A673 (cell line): ENCODE measurements around the gene RCBTB2. TPM values are rescaled to one million over a fixed set of nuclear protein-coding genes. Genes with fewer than 3 reads are reported as not detected.
A peak's percentile ranks its signal among the peaks of the same experiment; 100 is the strongest.

Experiments
- BruUV-seq: library from RNA; stranded (reverse); fragments of 400-500 nt; replicated peaks from 2 replicates; lab custom pipeline; 2021; lab: Mats Ljungman, UMichigan
- CTCF ChIA-PET: fragments of 300-600 bp; sonication (Branson Sonifier 250); formaldehyde crosslinking; loops from one replicate; lab custom pipeline; 2022; ENCODE audit warnings: antibody characterized with exemption; lab: Charles Lee
- POLR2A ChIA-PET: fragments of 300-600 bp; sonication (Branson Sonifier 250); formaldehyde crosslinking; loops from one replicate; lab custom pipeline; 2022; ENCODE audit warnings: antibody characterized with exemption; ENCODE audit not compliant: low non-redundant PET; lab: Charles Lee
- DNase-seq: peaks from one replicate; pipeline ENCODE4 v3.0.0-alpha.2; 2015; ENCODE audit warnings: low spot score
- H3K27ac ChIP-seq: fragments of 200-600 bp; sonication (generic); 2 replicates; pipeline ENCODE4 v1.5.1; 2016; ENCODE audit warnings: mixed run types, low read depth, mild to moderate bottlenecking, mixed read lengths, antibody characterized with exemption, low read length; ENCODE audit not compliant: poor library complexity, severe bottlenecking
- H3K27me3 ChIP-seq: fragments of 200-600 bp; sonication (generic); replicated peaks from 2 replicates; pipeline ENCODE4 v1.6.1; 2017; ENCODE audit warnings: mixed run types, low read depth, mild to moderate bottlenecking, mixed read lengths, antibody characterized with exemption, low read length; ENCODE audit not compliant: insufficient read depth, poor library complexity
- H3K36me3 ChIP-seq: fragments of 200-600 bp; sonication (generic); 2 replicates; pipeline ENCODE4 v1.6.1; 2016; ENCODE audit warnings: mixed run types, mild to moderate bottlenecking, mixed read lengths, antibody characterized with exemption, low read length; ENCODE audit not compliant: insufficient read depth, poor library complexity, severe bottlenecking
- H3K4me1 ChIP-seq: fragments of 200-600 bp; sonication (generic); 2 replicates; pipeline ENCODE4 v1.6.1; 2017; ENCODE audit warnings: mixed run types, mild to moderate bottlenecking, mixed read lengths, antibody characterized with exemption, low read length; ENCODE audit not compliant: insufficient read depth, poor library complexity, severe bottlenecking
- H3K4me3 ChIP-seq: fragments of 200-600 bp; sonication (generic); 2 replicates; pipeline ENCODE4 v1.5.1; 2016; ENCODE audit warnings: low read depth, mixed run types, mild to moderate bottlenecking, mixed read lengths, low read length; ENCODE audit not compliant: poor library complexity, severe bottlenecking
- H3K9me3 ChIP-seq: fragments of 200-600 bp; sonication (generic); 2 replicates; pipeline ENCODE4 v1.6.1; 2016; ENCODE audit warnings: mixed run types, low read depth, mild to moderate bottlenecking, mixed read lengths, antibody characterized with exemption, low read length; ENCODE audit not compliant: poor library complexity, severe bottlenecking
- CTCF ChIP-seq: fragments of 300-800, 200-600 bp; sonication (generic); conservative IDR thresholded peaks from 2 replicates; pipeline ENCODE4 v1.5.1; 2017; ENCODE audit warnings: low read depth, mild to moderate bottlenecking, antibody characterized with exemption, low read length, moderate library complexity, mixed read lengths
- EZH2 ChIP-seq: fragments of 200-600 bp; sonication (generic); IDR thresholded peaks from 2 replicates; pipeline ENCODE4 v1.6.1; 2017; ENCODE audit warnings: borderline replicate concordance, low read depth, mild to moderate bottlenecking, mixed read lengths, antibody characterized with exemption, low read length; ENCODE audit not compliant: poor library complexity, severe bottlenecking
- intact Hi-C: fragments of 100-400 bp; cut with micrococcal nuclease; formaldehyde crosslinking; loops from one replicate; pipeline ENCODE4 v1.10.0; 2022; ENCODE audit not compliant: unreplicated experiment
- total RNA-seq: library from RNA; stranded (reverse); gene quantifications from 2 replicates; pipeline ENCODE4 v1.2.3, GENCODE V29; 2021

RCBTB2 gene
- total RNA-seq, 1 experiment from 2014 or later: 6.3 TPM

GRCh38 chr13:48446464-48446863 is 86.4 kb downstream of the RCBTB2 start:
- no peaks in the 10 kb centered on the region for H3K27me3 ChIP-seq
- ChIA-PET CTCF (no interaction called here), POLR2A (no interaction called here)
- H3K36me3 ChIP-seq: no peaks in the 10 kb centered on the region
- H3K4me1 ChIP-seq: no peaks in the 10 kb centered on the region
- H3K9me3 ChIP-seq: peaks cover 5% of the 10 kb centered on the region
- intact Hi-C loops: no loop called here
- peak; percentile 37 for DNase-seq
- TF ChIP-seq EZH2: no peak
- no peak for TF ChIP-seq CTCF
- BruUV-seq: no TSS peak
- no peak overlapping the region for H3K27ac ChIP-seq
- no peak overlapping the region for H3K4me3 ChIP-seq

DNA sequence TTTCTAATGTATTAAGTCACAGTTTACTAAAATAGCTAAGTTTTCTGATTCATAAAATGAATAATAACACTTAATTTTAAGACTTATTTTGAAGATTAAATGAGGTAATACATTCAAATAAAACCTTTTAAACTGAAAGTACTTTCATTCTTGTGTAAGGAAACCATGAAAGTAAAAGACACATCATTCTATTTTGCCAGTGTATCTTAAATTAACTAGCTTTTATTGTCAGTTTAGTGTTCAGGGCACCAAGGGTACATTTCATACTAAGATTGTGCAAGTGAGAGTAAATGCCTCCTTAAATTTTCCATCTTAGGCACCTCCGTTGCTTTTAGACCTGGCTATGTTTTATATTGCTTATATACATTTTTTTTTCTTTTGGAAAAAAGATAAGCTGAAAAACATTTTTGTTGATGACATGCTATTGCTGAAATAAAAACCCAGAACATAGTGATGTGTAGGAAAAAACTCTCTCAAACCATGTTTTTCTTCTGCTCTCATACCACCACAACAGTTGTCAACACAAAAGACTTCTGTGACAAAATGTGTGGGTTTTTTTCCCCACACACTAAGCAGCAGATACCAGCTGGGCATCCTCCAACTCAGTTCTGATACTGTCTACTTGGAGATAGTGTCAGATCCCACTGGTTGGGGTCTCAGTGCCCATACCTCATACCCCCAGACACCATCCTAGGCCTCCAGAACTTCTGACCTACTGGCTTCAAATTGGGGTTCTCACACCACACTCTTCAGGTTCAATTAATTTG is 89.3 kb downstream of the RCBTB2 start:
- Histone ChIP-seq H3K9me3 (no peaks in the 10 kb centered on the region), H3K4me1 (no peaks in the 10 kb centered on the region), H3K27ac (no peak overlapping the region), H3K27me3 (no peaks in the 10 kb centered on the region), H3K4me3 (no peak overlapping the region), H3K36me3 (no peaks in the 10 kb centered on the region)
- ChIA-PET POLR2A (interaction anchor here (0.7 kb wide), 1 partner anchor 264 kb away, joined by 3 read pairs; no protein-coding TSS in a partner anchor), CTCF (no interaction called here)
- DNase-seq: no peak
- no TSS peak for BruUV-seq
- TF ChIP-seq CTCF: no peak
- TF ChIP-seq EZH2: no peak
- intact Hi-C loops: no loop called here

Other genes with a start within 250 kb of the RCBTB2 start
- gene RB1, start 229.3 kb downstream of the RCBTB2 start, total RNA-seq: 52.9 and 57.1 TPM in 2 replicates
- gene LPAR6, start 120.0 kb downstream of the RCBTB2 start, total RNA-seq: 4.0 and 6.7 TPM in 2 replicates
- not detected in 2 replicates for gene CYSLTR2, start 120.8 kb upstream of the RCBTB2 start, total RNA-seq